ENCODE data around the gene PPIA. TPM values are rescaled to one million over a fixed set of nuclear protein-coding genes. Genes with fewer than 3 reads are reported as not detected.

Gene PPIA
- total RNA-seq, 1 experiment from 2014 or later = 2,836 TPM

DNA sequence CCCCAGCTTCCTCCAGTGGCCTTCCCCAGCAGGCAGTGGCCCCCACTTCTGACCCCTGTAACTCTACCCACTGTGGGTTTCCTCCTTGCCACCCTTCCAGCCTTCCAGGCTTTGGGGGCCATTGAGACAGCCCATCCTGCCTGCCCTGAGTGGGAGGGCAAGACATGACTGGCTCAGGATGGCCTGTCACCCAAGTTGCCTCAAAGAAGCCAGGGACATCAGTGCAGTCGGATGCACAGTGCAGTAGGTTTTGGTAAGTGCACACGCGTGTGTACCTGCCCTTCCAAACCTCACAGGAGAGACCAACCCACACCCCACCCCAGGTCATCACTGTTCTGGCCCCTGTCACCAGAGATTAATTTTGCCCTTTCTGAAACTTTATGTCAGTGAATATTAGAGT lies 25.1 kb upstream of the PPIA start:
- Histone ChIP-seq H4K20me1 (ENCODE audit: insufficient read depth) (no peaks in the 10 kb centered on the region), H3K9ac (ENCODE audit: low read length) (no peak overlapping the region), H3K4me3 (replicated peaks in 1 of 2; ENCODE audit: low read depth in 1 of 2, low read length in 2 of 2) (no peak overlapping the region), H3K9me3 (ENCODE audit: control insufficient read depth in 1 of 2, insufficient read depth in 1 of 2, low read depth in 1 of 2, low read length in 2 of 2) (no peaks in the 10 kb centered on the region), H3K27ac (ENCODE audit: low read depth, low read length) (no peak overlapping the region), H3K79me2 (ENCODE audit: insufficient read depth, low read length) (no peaks in the 10 kb centered on the region), H3K4me2 (ENCODE audit: low read length) (no peak overlapping the region), H3K27me3 (ENCODE audit: insufficient read depth, low read length) (no peaks in the 10 kb centered on the region), H3K4me1 (ENCODE audit: control insufficient read depth in 1 of 2, insufficient read depth in 2 of 2, low read length in 2 of 2) (peaks cover 0 to 11% of the 10 kb centered on the region in 2 experiments; a peak in 1 of 4 replicates), H3K9me2 (ENCODE audit: insufficient read depth) (no peaks in the 10 kb centered on the region), H2AFZ (ENCODE audit: low read depth, low read length, poor library complexity, severe bottlenecking) (no peak overlapping the region), H3K36me3 (ENCODE audit: control insufficient read depth in 1 of 2, insufficient read depth in 2 of 2, low read length in 2 of 2) (peaks cover 0 to 7% of the 10 kb centered on the region in 2 experiments; a peak in 1 of 4 replicates)
- DNase-seq (ENCODE audit: low read depth, low spot score) (no peak), ATAC-seq (0 out of 2 replicates have a peak, but pooled peaks have one; percentile 8)
- ChIA-PET RAD21 (ENCODE audit: low non-redundant PET in 1 of 2, low total read pairs in 2 of 2, uncharacterized antibody in 2 of 2, unreplicated experiment in 2 of 2) (no interaction called here), POLR2A (no interaction called here), CTCF (no interaction called here)
- no peak for TF ChIP-seq SRF (IDR thresholded peaks at IDR 0.05; ENCODE audit: low read depth)
- TF ChIP-seq POLR2AphosphoS5 (IDR thresholded peaks at IDR 0.05; ENCODE audit: low read depth, low read length) = no peak
- TF ChIP-seq EZH2 (IDR thresholded peaks at IDR 0.05) = no peak
- TF ChIP-seq EZH2phosphoT487 (IDR thresholded peaks at IDR 0.05; ENCODE audit: borderline replicate concordance) = no peak
- TF ChIP-seq, protein P1, sequence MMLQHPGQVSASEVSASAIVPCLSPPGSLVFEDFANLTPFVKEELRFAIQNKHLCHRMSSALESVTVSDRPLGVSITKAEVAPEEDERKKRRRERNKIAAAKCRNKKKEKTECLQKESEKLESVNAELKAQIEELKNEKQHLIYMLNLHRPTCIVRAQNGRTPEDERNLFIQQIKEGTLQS (IDR thresholded peaks at IDR 0.05) = no peak
- TF ChIP-seq TCF7L2 (IDR thresholded peaks at IDR 0.05; ENCODE audit: borderline replicate concordance, extremely low read depth, insufficient read depth, insufficient read length) = no peak
- no peak for TF ChIP-seq EGR1 (IDR thresholded peaks at IDR 0.05; ENCODE audit: low read depth)
- no peak for TF ChIP-seq CBX3 (IDR thresholded peaks at IDR 0.05; ENCODE audit: low read depth)
- TF ChIP-seq CEBPB (IDR thresholded peaks at IDR 0.05; ENCODE audit: low read depth) = no peak
- TF ChIP-seq ZNF274 (IDR thresholded peaks at IDR 0.05; ENCODE audit: low read depth, low read length) = no peak
- TF ChIP-seq RAD21 (IDR thresholded peaks at IDR 0.05; ENCODE audit: low read depth) = no peak
- no peak for TF ChIP-seq SP1 (IDR thresholded peaks at IDR 0.05; ENCODE audit: low read depth)
- no peak for TF ChIP-seq ZFX (IDR thresholded peaks at IDR 0.05)
- TF ChIP-seq JUND (IDR thresholded peaks at IDR 0.05) = no peak
- no peak for TF ChIP-seq FOSL1 (IDR thresholded peaks at IDR 0.05; ENCODE audit: low read depth)
- no peak for TF ChIP-seq YY1 (IDR thresholded peaks at IDR 0.05; ENCODE audit: extremely low read depth, insufficient replicate concordance, low read depth, low read length)
- TF ChIP-seq POLR2A (IDR thresholded peaks at IDR 0.05; ENCODE audit: borderline replicate concordance, extremely low read depth, insufficient read depth, insufficient read length) = no peak
- TF ChIP-seq ELF1 (IDR thresholded peaks at IDR 0.05; ENCODE audit: borderline replicate concordance, low read depth) = no peak
- TF ChIP-seq SIN3A (IDR thresholded peaks at IDR 0.05; ENCODE audit: low read depth) = no peak
- TF ChIP-seq, protein P2, sequence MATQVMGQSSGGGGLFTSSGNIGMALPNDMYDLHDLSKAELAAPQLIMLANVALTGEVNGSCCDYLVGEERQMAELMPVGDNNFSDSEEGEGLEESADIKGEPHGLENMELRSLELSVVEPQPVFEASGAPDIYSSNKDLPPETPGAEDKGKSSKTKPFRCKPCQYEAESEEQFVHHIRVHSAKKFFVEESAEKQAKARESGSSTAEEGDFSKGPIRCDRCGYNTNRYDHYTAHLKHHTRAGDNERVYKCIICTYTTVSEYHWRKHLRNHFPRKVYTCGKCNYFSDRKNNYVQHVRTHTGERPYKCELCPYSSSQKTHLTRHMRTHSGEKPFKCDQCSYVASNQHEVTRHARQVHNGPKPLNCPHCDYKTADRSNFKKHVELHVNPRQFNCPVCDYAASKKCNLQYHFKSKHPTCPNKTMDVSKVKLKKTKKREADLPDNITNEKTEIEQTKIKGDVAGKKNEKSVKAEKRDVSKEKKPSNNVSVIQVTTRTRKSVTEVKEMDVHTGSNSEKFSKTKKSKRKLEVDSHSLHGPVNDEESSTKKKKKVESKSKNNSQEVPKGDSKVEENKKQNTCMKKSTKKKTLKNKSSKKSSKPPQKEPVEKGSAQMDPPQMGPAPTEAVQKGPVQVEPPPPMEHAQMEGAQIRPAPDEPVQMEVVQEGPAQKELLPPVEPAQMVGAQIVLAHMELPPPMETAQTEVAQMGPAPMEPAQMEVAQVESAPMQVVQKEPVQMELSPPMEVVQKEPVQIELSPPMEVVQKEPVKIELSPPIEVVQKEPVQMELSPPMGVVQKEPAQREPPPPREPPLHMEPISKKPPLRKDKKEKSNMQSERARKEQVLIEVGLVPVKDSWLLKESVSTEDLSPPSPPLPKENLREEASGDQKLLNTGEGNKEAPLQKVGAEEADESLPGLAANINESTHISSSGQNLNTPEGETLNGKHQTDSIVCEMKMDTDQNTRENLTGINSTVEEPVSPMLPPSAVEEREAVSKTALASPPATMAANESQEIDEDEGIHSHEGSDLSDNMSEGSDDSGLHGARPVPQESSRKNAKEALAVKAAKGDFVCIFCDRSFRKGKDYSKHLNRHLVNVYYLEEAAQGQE (IDR thresholded peaks at IDR 0.05; ENCODE audit: low read depth) = no peak
- no TSS peak for BruUV-seq (replicated peaks)
- intact Hi-C loops (cut with micrococcal nuclease) = no loop called here

Measured in HCT116 (cell line).